Measurements from ENCODE around the gene PELI2. TPM values are rescaled to one million over a fixed set of nuclear protein-coding genes. Genes with fewer than 3 reads are reported as not detected.

Gene PELI2
- total RNA-seq, 1 experiment from 2014 or later, result 2.0 TPM

DNA sequence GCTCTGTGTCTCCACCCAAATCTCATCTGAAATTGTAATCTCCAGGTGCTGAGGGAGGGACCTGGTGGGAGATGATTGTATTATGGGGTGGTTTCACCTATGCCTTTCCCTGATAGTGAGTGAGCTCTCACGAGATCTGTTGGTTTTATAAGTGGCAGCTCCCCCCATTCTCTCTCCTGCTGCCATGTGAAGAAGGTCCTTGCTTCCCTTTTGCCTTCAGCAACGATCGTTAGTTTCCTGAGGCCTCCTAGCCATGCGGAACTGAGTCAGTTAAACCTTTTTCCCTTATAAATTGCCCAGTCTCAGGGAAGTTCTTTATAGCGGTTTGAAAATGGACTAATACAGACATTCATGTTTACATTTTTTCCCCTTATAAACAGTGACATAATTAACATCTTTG is 36.1 kb downstream of the PELI2 start:
- Histone ChIP-seq H3K4me1 (ENCODE audit: control insufficient read depth in 1 of 2, insufficient read depth in 2 of 2, low read length in 2 of 2) (no peaks in the 10 kb centered on the region), H3K9me2 (ENCODE audit: insufficient read depth) (no peaks in the 10 kb centered on the region), H2AFZ (ENCODE audit: low read depth, low read length, poor library complexity, severe bottlenecking) (no peak overlapping the region), H3K4me2 (ENCODE audit: low read length) (no peak overlapping the region), H3K36me3 (ENCODE audit: control insufficient read depth in 1 of 2, insufficient read depth in 2 of 2, low read length in 2 of 2) (no peaks in the 10 kb centered on the region), H3K9ac (ENCODE audit: low read length) (no peak overlapping the region), H4K20me1 (ENCODE audit: insufficient read depth) (no peaks in the 10 kb centered on the region; the same call in 1 of the 2 replicates), H3K9me3 (ENCODE audit: control insufficient read depth in 1 of 2, insufficient read depth in 1 of 2, low read depth in 1 of 2, low read length in 2 of 2) (no peaks in the 10 kb centered on the region), H3K79me2 (ENCODE audit: insufficient read depth, low read length) (no peaks in the 10 kb centered on the region), H3K4me3 (replicated peaks in 1 of 2; ENCODE audit: low read depth in 1 of 2, low read length in 2 of 2) (no peak overlapping the region), H3K27me3 (ENCODE audit: insufficient read depth, low read length) (peaks cover 24% of the 10 kb centered on the region), H3K27ac (ENCODE audit: low read depth, low read length) (no peak overlapping the region)
- ChIA-PET CTCF (no interaction called here), RAD21 (ENCODE audit: low non-redundant PET in 1 of 2, low total read pairs in 2 of 2, uncharacterized antibody in 2 of 2, unreplicated experiment in 2 of 2) (no interaction called here), POLR2A (no interaction called here)
- intact Hi-C loops (cut with micrococcal nuclease), result no loop called here
- ATAC-seq (no peak), DNase-seq (ENCODE audit: low read depth, low spot score) (no peak)
- BruUV-seq (replicated peaks), result no TSS peak
- no peak for TF ChIP-seq EZH2 (IDR thresholded peaks at IDR 0.05)
- TF ChIP-seq ELF1 (IDR thresholded peaks at IDR 0.05; ENCODE audit: borderline replicate concordance, low read depth), result no peak
- TF ChIP-seq, protein P1, sequence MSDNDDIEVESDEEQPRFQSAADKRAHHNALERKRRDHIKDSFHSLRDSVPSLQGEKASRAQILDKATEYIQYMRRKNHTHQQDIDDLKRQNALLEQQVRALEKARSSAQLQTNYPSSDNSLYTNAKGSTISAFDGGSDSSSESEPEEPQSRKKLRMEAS (IDR thresholded peaks at IDR 0.05), result no peak
- TF ChIP-seq RAD21 (IDR thresholded peaks at IDR 0.05; ENCODE audit: low read depth), result no peak
- TF ChIP-seq TCF7L2 (IDR thresholded peaks at IDR 0.05; ENCODE audit: borderline replicate concordance, extremely low read depth, insufficient read depth, insufficient read length), result no peak
- TF ChIP-seq, protein P2, sequence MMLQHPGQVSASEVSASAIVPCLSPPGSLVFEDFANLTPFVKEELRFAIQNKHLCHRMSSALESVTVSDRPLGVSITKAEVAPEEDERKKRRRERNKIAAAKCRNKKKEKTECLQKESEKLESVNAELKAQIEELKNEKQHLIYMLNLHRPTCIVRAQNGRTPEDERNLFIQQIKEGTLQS (IDR thresholded peaks at IDR 0.05), result no peak
- TF ChIP-seq, protein P3, sequence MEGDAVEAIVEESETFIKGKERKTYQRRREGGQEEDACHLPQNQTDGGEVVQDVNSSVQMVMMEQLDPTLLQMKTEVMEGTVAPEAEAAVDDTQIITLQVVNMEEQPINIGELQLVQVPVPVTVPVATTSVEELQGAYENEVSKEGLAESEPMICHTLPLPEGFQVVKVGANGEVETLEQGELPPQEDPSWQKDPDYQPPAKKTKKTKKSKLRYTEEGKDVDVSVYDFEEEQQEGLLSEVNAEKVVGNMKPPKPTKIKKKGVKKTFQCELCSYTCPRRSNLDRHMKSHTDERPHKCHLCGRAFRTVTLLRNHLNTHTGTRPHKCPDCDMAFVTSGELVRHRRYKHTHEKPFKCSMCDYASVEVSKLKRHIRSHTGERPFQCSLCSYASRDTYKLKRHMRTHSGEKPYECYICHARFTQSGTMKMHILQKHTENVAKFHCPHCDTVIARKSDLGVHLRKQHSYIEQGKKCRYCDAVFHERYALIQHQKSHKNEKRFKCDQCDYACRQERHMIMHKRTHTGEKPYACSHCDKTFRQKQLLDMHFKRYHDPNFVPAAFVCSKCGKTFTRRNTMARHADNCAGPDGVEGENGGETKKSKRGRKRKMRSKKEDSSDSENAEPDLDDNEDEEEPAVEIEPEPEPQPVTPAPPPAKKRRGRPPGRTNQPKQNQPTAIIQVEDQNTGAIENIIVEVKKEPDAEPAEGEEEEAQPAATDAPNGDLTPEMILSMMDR (IDR thresholded peaks at IDR 0.05 in 2 of 3, conservative IDR thresholded peaks at IDR 0.05 in 1 of 3; ENCODE audit: borderline replicate concordance in 1 of 3, insufficient read depth in 1 of 3, low read depth in 2 of 3, low read length in 2 of 3), result no peak
- no peak for TF ChIP-seq EZH2phosphoT487 (IDR thresholded peaks at IDR 0.05; ENCODE audit: borderline replicate concordance)
- no peak for TF ChIP-seq ZNF274 (IDR thresholded peaks at IDR 0.05; ENCODE audit: low read depth, low read length)
- no peak for TF ChIP-seq FOSL1 (IDR thresholded peaks at IDR 0.05; ENCODE audit: low read depth)
- TF ChIP-seq YY1 (IDR thresholded peaks at IDR 0.05; ENCODE audit: extremely low read depth, insufficient replicate concordance, low read depth, low read length), result no peak
- no peak for TF ChIP-seq CBX3 (IDR thresholded peaks at IDR 0.05; ENCODE audit: low read depth)
- no peak for TF ChIP-seq POLR2AphosphoS5 (IDR thresholded peaks at IDR 0.05; ENCODE audit: low read depth, low read length)
- no peak for TF ChIP-seq CEBPB (IDR thresholded peaks at IDR 0.05; ENCODE audit: low read depth)
- TF ChIP-seq SRF (IDR thresholded peaks at IDR 0.05; ENCODE audit: low read depth), result no peak
- no peak for TF ChIP-seq SP1 (IDR thresholded peaks at IDR 0.05; ENCODE audit: low read depth)
- TF ChIP-seq POLR2A (IDR thresholded peaks at IDR 0.05; ENCODE audit: borderline replicate concordance, extremely low read depth, insufficient read depth, insufficient read length), result no peak
- TF ChIP-seq JUND (IDR thresholded peaks at IDR 0.05), result no peak
- no peak for TF ChIP-seq ZFX (IDR thresholded peaks at IDR 0.05)
- TF ChIP-seq, protein P4, sequence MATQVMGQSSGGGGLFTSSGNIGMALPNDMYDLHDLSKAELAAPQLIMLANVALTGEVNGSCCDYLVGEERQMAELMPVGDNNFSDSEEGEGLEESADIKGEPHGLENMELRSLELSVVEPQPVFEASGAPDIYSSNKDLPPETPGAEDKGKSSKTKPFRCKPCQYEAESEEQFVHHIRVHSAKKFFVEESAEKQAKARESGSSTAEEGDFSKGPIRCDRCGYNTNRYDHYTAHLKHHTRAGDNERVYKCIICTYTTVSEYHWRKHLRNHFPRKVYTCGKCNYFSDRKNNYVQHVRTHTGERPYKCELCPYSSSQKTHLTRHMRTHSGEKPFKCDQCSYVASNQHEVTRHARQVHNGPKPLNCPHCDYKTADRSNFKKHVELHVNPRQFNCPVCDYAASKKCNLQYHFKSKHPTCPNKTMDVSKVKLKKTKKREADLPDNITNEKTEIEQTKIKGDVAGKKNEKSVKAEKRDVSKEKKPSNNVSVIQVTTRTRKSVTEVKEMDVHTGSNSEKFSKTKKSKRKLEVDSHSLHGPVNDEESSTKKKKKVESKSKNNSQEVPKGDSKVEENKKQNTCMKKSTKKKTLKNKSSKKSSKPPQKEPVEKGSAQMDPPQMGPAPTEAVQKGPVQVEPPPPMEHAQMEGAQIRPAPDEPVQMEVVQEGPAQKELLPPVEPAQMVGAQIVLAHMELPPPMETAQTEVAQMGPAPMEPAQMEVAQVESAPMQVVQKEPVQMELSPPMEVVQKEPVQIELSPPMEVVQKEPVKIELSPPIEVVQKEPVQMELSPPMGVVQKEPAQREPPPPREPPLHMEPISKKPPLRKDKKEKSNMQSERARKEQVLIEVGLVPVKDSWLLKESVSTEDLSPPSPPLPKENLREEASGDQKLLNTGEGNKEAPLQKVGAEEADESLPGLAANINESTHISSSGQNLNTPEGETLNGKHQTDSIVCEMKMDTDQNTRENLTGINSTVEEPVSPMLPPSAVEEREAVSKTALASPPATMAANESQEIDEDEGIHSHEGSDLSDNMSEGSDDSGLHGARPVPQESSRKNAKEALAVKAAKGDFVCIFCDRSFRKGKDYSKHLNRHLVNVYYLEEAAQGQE (IDR thresholded peaks at IDR 0.05; ENCODE audit: low read depth), result no peak
